Endothelial cell of umbilical vein (primary cell): ENCODE results near the gene MED26. TPM values are rescaled to one million over a fixed set of nuclear protein-coding genes. Genes with fewer than 3 reads are reported as not detected.
"Not testable (repeated sequence)": the region's sequence is repeated elsewhere in the genome, so short reads cannot be mapped to it uniquely, and the experiment has no call there.

ENCODE experiments used
- BruUV-seq: library from RNA; stranded (reverse); fragments of 400-500 nt; replicated peaks from 2 replicates; lab custom pipeline; 2021; lab: Mats Ljungman, UMichigan
- CTCF ChIA-PET: fragments of 300-600, 350-600 bp; sonication (Branson Sonifier 250); formaldehyde crosslinking; loops from one replicate; lab custom pipeline; 2021; ENCODE audit warnings: antibody characterized with exemption, inconsistent platforms; lab: Charles Lee
- POLR2A ChIA-PET: fragments of 300-600, 350-600 bp; sonication (Branson Sonifier 250); formaldehyde crosslinking; loops from one replicate; lab custom pipeline; 2021; ENCODE audit warnings: antibody characterized with exemption, inconsistent platforms; lab: Charles Lee
- DNase-seq: peaks from one replicate; pipeline ENCODE4 v3.0.0-alpha.2; 2011; ENCODE audit warnings: low read depth, low spot score
- FAIRE-seq: peaks from 2 replicates; lab custom pipeline; 2011; peaks lifted over from hg19 to GRCh38; lab: Jason Lieb, UNC
- H2AFZ ChIP-seq: 2 replicates; pipeline ENCODE4 v1.6.0; 2012; ENCODE audit warnings: low read depth, low read length, control low read depth, inconsistent platforms
- H3K27ac ChIP-seq: 2 replicates; pipeline ENCODE4 v1.5.1; 2011; ENCODE audit warnings: low read depth, mild to moderate bottlenecking, control low read depth, low read length, moderate library complexity; ENCODE audit not compliant: insufficient read depth
- H3K27me3 ChIP-seq, 2 experiments: 2 replicates each; pipeline versions ENCODE4 v1.6.0 to v1.6.1; 2011; ENCODE audit warnings: low read length in 2 of 2, mixed read lengths in 1 of 2; ENCODE audit not compliant: control insufficient read depth in 2 of 2, insufficient read depth in 2 of 2
- H3K36me3 ChIP-seq, 2 experiments: 2 replicates in 1 of 2; 3 replicates in 1 of 2; pipeline ENCODE4 v1.5.1; 2011; ENCODE audit warnings: low read length in 2 of 2, mild to moderate bottlenecking in 1 of 2, moderate library complexity in 1 of 2; ENCODE audit not compliant: control insufficient read depth in 2 of 2, insufficient read depth in 2 of 2; ENCODE audit errors: extremely low read depth in 1 of 2
- H3K4me1 ChIP-seq: 3 replicates; pipeline ENCODE4 v1.5.1; 2011; ENCODE audit warnings: mild to moderate bottlenecking, low read length; ENCODE audit not compliant: control insufficient read depth, insufficient read depth; ENCODE audit errors: extremely low read depth
- H3K4me2 ChIP-seq: 2 replicates; pipeline ENCODE4 v1.6.1; 2011; ENCODE audit warnings: low read length, control low read depth, mixed read lengths; ENCODE audit not compliant: insufficient read depth
- H3K4me3 ChIP-seq, 3 experiments: fragments of 200-600 bp in 1 of 3; sonication (generic), shearing (Covaris generic) in 1 of 3; replicated peaks in 1 of 3; 2 replicates each; pipeline ENCODE4 v1.5.1; 2011 to 2016; ENCODE audit warnings: control low read depth in 3 of 3, low read length in 3 of 3, mild to moderate bottlenecking in 2 of 3, inconsistent platforms in 1 of 3, low read depth in 1 of 3, moderate library complexity in 1 of 3; ENCODE audit not compliant: insufficient read depth in 1 of 3
- H3K79me2 ChIP-seq: 2 replicates; pipeline ENCODE4 v1.6.0; 2012; ENCODE audit warnings: low read length, inconsistent platforms; ENCODE audit not compliant: control insufficient read depth, insufficient read depth
- H3K9ac ChIP-seq: replicated peaks from 2 replicates; pipeline ENCODE3; 2011; ENCODE audit warnings: low read length, control low read depth; ENCODE audit not compliant: insufficient read depth; ENCODE audit errors: extremely low read depth
- H3K9me1 ChIP-seq: replicated peaks from 3 replicates; pipeline ENCODE4 v1.6.0; 2011; ENCODE audit warnings: mild to moderate bottlenecking, low read length; ENCODE audit not compliant: control insufficient read depth, insufficient read depth; ENCODE audit errors: extremely low read depth
- H3K9me3 ChIP-seq: replicated peaks from 2 replicates; pipeline ENCODE4 v1.5.1; 2012; ENCODE audit warnings: low read length, inconsistent platforms; ENCODE audit not compliant: control insufficient read depth, insufficient read depth
- H4K20me1 ChIP-seq: replicated peaks from 2 replicates; pipeline ENCODE3; 2011; ENCODE audit warnings: mild to moderate bottlenecking, low read length; ENCODE audit not compliant: control insufficient read depth, insufficient read depth; ENCODE audit errors: extremely low read depth
- JUN ChIP-seq: IDR thresholded peaks from 2 replicates; pipeline ENCODE4 v1.6.1; 2011; ENCODE audit warnings: borderline replicate concordance, low read depth; ENCODE audit not compliant: insufficient read length, insufficient read depth
- POLR2A ChIP-seq: IDR thresholded peaks from 2 replicates; pipeline ENCODE4 v1.6.1; 2012; ENCODE audit warnings: low read depth, mild to moderate bottlenecking, control low read depth, low read length
- POLR2AphosphoS5 ChIP-seq: IDR thresholded peaks from 2 replicates; pipeline ENCODE4 v1.6.1; 2012; ENCODE audit warnings: low read depth, mild to moderate bottlenecking, control low read depth, low read length, moderate library complexity; ENCODE audit not compliant: insufficient read depth
- dilution Hi-C: fragments of 300-500 bp; cut with MboI; formaldehyde crosslinking; loops from one replicate; pipeline ENCODE4 v1.15.0; 2019; ENCODE audit warnings: low sequenced_read_pairs; ENCODE audit not compliant: extremely low pct_ligation_motif_present
- intact Hi-C: fragments of 100-400 bp; cut with micrococcal nuclease; formaldehyde crosslinking; loops from one replicate; pipeline ENCODE4 v1.10.0; 2022
- polyA plus RNA-seq, 4 experiments: library from polyadenylated mRNA; depleted of rRNA in 3 of 4; stranded (reverse) in 3 of 4; unstranded in 1 of 4; fragments of >200 nt; gene quantifications; 2 replicates each; pipeline versions ENCODE4 v1.2.1 to v1.2.3, GENCODE V29; 2011 to 2012; ENCODE audit warnings: missing spikeins in 1 of 4
- total RNA-seq: library from RNA; stranded (reverse); gene quantifications from 2 replicates; pipeline ENCODE4 v1.2.3, GENCODE V29; 2021

The MED26 gene
- total and polyA plus RNA-seq, 2 donors (not counting 3 experiments of a cell fraction or from before 2014, with no cell fraction given): 5.6 to 13.4 TPM

- H3K9me3 ChIP-seq, FAIRE-seq, H3K79me2 ChIP-seq, H3K4me2 ChIP-seq, H3K9ac ChIP-seq, H3K36me3 ChIP-seq, H3K27ac ChIP-seq, BruUV-seq, H4K20me1 ChIP-seq, H3K4me1 ChIP-seq, intact Hi-C loops, DNase-seq, H2AFZ ChIP-seq, H3K9me1 ChIP-seq, POLR2A ChIA-PET, dilution Hi-C loops, H3K27me3 ChIP-seq, H3K4me3 ChIP-seq, CTCF ChIA-PET: not testable (repeated sequence)
Measured at GRCh38 chr19:16673839-16674238, 45.8 kb upstream of the MED26 start.

- ChIA-PET POLR2A (no interaction called here), CTCF (interaction anchor here (1.4 to 1.5 kb wide), 3 partner anchors 9 to 12 kb away, joined by 3 to 8 read pairs (median 5); no protein-coding TSS in a partner anchor)
- TF ChIP-seq POLR2AphosphoS5 (no peak), POLR2A (no peak), JUN (no peak)
- Histone ChIP-seq H3K27ac (no peak overlapping the region), H3K27me3 (no peaks in the 10 kb centered on the region), H4K20me1 (no peaks in the 10 kb centered on the region), H3K9me3 (no peaks in the 10 kb centered on the region), H2AFZ (no peak overlapping the region), H3K79me2 (no peaks in the 10 kb centered on the region), H3K4me1 (no peaks in the 10 kb centered on the region), H3K4me2 (no peak overlapping the region), H3K4me3 (no peak overlapping the region), H3K9ac (no peak overlapping the region), H3K36me3 (no peaks in the 10 kb centered on the region), H3K9me1 (no peaks in the 10 kb centered on the region)
- dilution Hi-C loops (no loop called here), intact Hi-C loops (no loop called here)
- DNase-seq (no peak), FAIRE-seq (no peak)
- no TSS peak for BruUV-seq
Measured at GRCh38 chr19:16673231-16673630, 45.2 kb upstream of the MED26 start.
